Hematopoietic multipotent progenitor cell (in vitro differentiated cells): Measurements from ENCODE around the gene CLCNKB. TPM values are rescaled to one million over a fixed set of nuclear protein-coding genes. Genes with fewer than 3 reads are reported as not detected.
"Not testable (repeated sequence)": the region's sequence is repeated elsewhere in the genome, so short reads cannot be mapped to it uniquely, and the experiment has no call there.

Experiments
- DNase-seq, 3 donors: peaks; one replicate each; pipeline ENCODE4 v3.0.0-alpha.2; 2011 to 2015; ENCODE audit warnings: low read depth in 2 of 3, low spot score in 2 of 3
- total RNA-seq: library from RNA; depleted of rRNA; stranded (reverse); fragments of >200 nt; gene quantifications from one replicate; pipeline ENCODE4 v1.2.3, GENCODE V29; 2012

The CLCNKB gene
- total RNA-seq, 1 donor, result 0.81 TPM

GRCh38 chr1:16029288-16029687 is 14.3 kb upstream of the CLCNKB start:
- no peak for DNase-seq

- no peak for DNase-seq
These were observed 12.0 kb upstream of the CLCNKB start for GRCh38 chr1:16031551-16031950.

GRCh38 chr1:16032388-16033102 is 11.0 kb upstream of the CLCNKB start:
- peak in 2 of 3 donors; percentile 87 to 90 for DNase-seq

- not testable (repeated sequence) for DNase-seq
These were observed 10.4 kb upstream of the CLCNKB start for GRCh38 chr1:16033103-16033632.

- DNase-seq, result not testable (repeated sequence)
These were observed 7.1 kb upstream of the CLCNKB start for GRCh38 chr1:16036461-16036860.

- DNase-seq, result no peak
These were observed 5.0 kb upstream of the CLCNKB start for GRCh38 chr1:16038620-16038912.

GRCh38 chr1:16039871-16040270 is 3.7 kb upstream of the CLCNKB start:
- DNase-seq, result not testable (repeated sequence)

GRCh38 chr1:16041200-16041599 is 2.4 kb upstream of the CLCNKB start:
- DNase-seq, result no peak

- DNase-seq, result no peak
These were observed 1.5 kb upstream of the CLCNKB start for GRCh38 chr1:16042096-16042495.

- not testable (repeated sequence) for DNase-seq
These were observed 928 bp upstream of the CLCNKB start for GRCh38 chr1:16042654-16043053.

- DNase-seq, result no peak
These were observed 368 bp downstream of the CLCNKB start for GRCh38 chr1:16043950-16044349.

- DNase-seq, result no peak
These were observed 3.3 kb downstream of the CLCNKB start for GRCh38 chr1:16046842-16047241.

- no peak for DNase-seq
These were observed 4.4 kb downstream of the CLCNKB start for GRCh38 chr1:16047791-16048475.

- DNase-seq, result peak in 2 of 3 donors; percentile 87 to 89
These were observed 5.1 kb downstream of the CLCNKB start for GRCh38 chr1:16048573-16049189.

GRCh38 chr1:16050328-16050727 is 6.7 kb downstream of the CLCNKB start:
- no peak for DNase-seq

GRCh38 chr1:16051039-16051438 is 7.5 kb downstream of the CLCNKB start:
- no peak for DNase-seq

GRCh38 chr1:16051949-16052348 is 8.4 kb downstream of the CLCNKB start:
- not testable (repeated sequence) for DNase-seq

GRCh38 chr1:16053781-16054502 is 10.4 kb downstream of the CLCNKB start:
- peak in 2 of 3 donors; percentile 79 to 90 for DNase-seq

GRCh38 chr1:16054598-16055540 is 11.3 kb downstream of the CLCNKB start:
- no peak for DNase-seq
